IMR-90 (cell line): ENCODE measurements around the gene CDH13. TPM values are rescaled to one million over a fixed set of nuclear protein-coding genes. Genes with fewer than 3 reads are reported as not detected.

Experiments used
- ATAC-seq: fragments of 200-7000 bp; cut with Tn5 transposase; 2 replicates; pipeline ENCODE4 v1.9.1; 2020; ENCODE audit warnings: low read depth, mild to moderate bottlenecking, moderate library complexity
- BruUV-seq: library from RNA; stranded (reverse); fragments of 400-500 nt; replicated peaks from 2 replicates; lab custom pipeline; 2021; lab: Mats Ljungman, UMichigan
- CTCF ChIA-PET: fragments of 300-600 bp; formaldehyde crosslinking; extraction: SDS; loops from one replicate; lab custom pipeline; 2021; ENCODE audit warnings: antibody characterized with exemption; lab: Yijun Ruan, JAX
- POLR2A ChIA-PET: fragments of 300-600 bp; sonication (Branson Sonifier 250); formaldehyde crosslinking; loops from one replicate; lab custom pipeline; 2022; ENCODE audit warnings: antibody characterized with exemption; ENCODE audit not compliant: unreplicated experiment; lab: Charles Lee
- DNase-seq: peaks from one replicate; pipeline ENCODE4 v3.0.0; 2013
- H2AFZ ChIP-seq: replicated peaks from 2 replicates; pipeline ENCODE3; 2013; ENCODE audit warnings: low read length, mild to moderate bottlenecking; ENCODE audit not compliant: poor library complexity
- H2AK5ac ChIP-seq: 2 replicates; pipeline ENCODE4 v1.6.1; 2013; ENCODE audit warnings: low read depth, low read length, inconsistent platforms
- H2AK9ac ChIP-seq: replicated peaks from 2 replicates; pipeline ENCODE3; 2013; ENCODE audit warnings: mild to moderate bottlenecking, low read depth, low read length, moderate library complexity; ENCODE audit not compliant: poor library complexity
- H2BK120ac ChIP-seq: 2 replicates; pipeline ENCODE4 v1.6.1; 2013; ENCODE audit warnings: low read depth, low read length, inconsistent platforms
- H2BK15ac ChIP-seq: 3 replicates; pipeline ENCODE4 v1.6.1; 2013; ENCODE audit warnings: low read depth, low read length, inconsistent platforms
- H2BK20ac ChIP-seq: 2 replicates; pipeline ENCODE4 v1.6.1; 2013; ENCODE audit warnings: low read depth, mild to moderate bottlenecking, inconsistent platforms, low read length, moderate library complexity
- H2BK5ac ChIP-seq: 2 replicates; pipeline ENCODE4 v1.6.1; 2013; ENCODE audit warnings: mild to moderate bottlenecking, low read depth, low read length, inconsistent platforms; ENCODE audit not compliant: poor library complexity, severe bottlenecking
- H3K14ac ChIP-seq: replicated peaks from 2 replicates; pipeline ENCODE4 v1.6.1; 2013; ENCODE audit warnings: low read depth, low read length, inconsistent platforms
- H3K18ac ChIP-seq: 2 replicates; pipeline ENCODE4 v1.6.1; 2013; ENCODE audit warnings: low read depth, low read length, control low read depth
- H3K23ac ChIP-seq: 2 replicates; pipeline ENCODE4 v1.6.1; 2013; ENCODE audit warnings: low read depth, low read length, inconsistent platforms
- H3K27ac ChIP-seq: 2 replicates; pipeline ENCODE4 v1.5.1; 2013; ENCODE audit warnings: mild to moderate bottlenecking, control low read depth, low read length; ENCODE audit not compliant: insufficient read depth
- H3K27me3 ChIP-seq: 2 replicates; pipeline ENCODE4 v1.6.1; 2013; ENCODE audit warnings: low read length; ENCODE audit not compliant: control insufficient read depth, insufficient read depth
- H3K36me3 ChIP-seq: 2 replicates; pipeline ENCODE4 v1.6.1; 2013; ENCODE audit warnings: low read length, mixed read lengths; ENCODE audit not compliant: control insufficient read depth, insufficient read depth
- H3K4ac ChIP-seq: 2 replicates; pipeline ENCODE4 v1.6.1; 2013; ENCODE audit warnings: low read depth, low read length, inconsistent platforms
- H3K4me1 ChIP-seq: 2 replicates; pipeline ENCODE4 v1.6.1; 2013; ENCODE audit warnings: low read length, mixed read lengths; ENCODE audit not compliant: control insufficient read depth, insufficient read depth
- H3K4me2 ChIP-seq: 2 replicates; pipeline ENCODE4 v1.6.1; 2013; ENCODE audit warnings: low read depth, mild to moderate bottlenecking, control low read depth, low read length, moderate library complexity
- H3K4me3 ChIP-seq: 2 replicates; pipeline ENCODE4 v1.5.1; 2013; ENCODE audit warnings: low read depth, mild to moderate bottlenecking, control low read depth, low read length, moderate library complexity; ENCODE audit not compliant: insufficient read depth
- H3K56ac ChIP-seq: 2 replicates; pipeline ENCODE4 v1.6.1; 2013; ENCODE audit warnings: low read length, inconsistent platforms; ENCODE audit not compliant: insufficient read depth; ENCODE audit errors: extremely low read depth
- H3K79me1 ChIP-seq, 2 experiments: 2 replicates each; pipeline ENCODE4 v1.6.1; 2013; ENCODE audit warnings: low read length in 2 of 2, inconsistent platforms in 1 of 2, low read depth in 1 of 2
- H3K9ac ChIP-seq: 2 replicates; pipeline ENCODE4 v1.6.1; 2013; ENCODE audit warnings: low read depth, low read length, control low read depth
- H3K9me1 ChIP-seq: 2 replicates; pipeline ENCODE4 v1.6.1; 2013; ENCODE audit warnings: low read length, inconsistent platforms; ENCODE audit not compliant: insufficient read depth
- H3K9me3 ChIP-seq: 2 replicates; pipeline ENCODE4 v1.6.1; 2013; ENCODE audit warnings: low read length; ENCODE audit not compliant: control insufficient read depth, insufficient read depth
- H4K20me1 ChIP-seq: 2 replicates; pipeline ENCODE4 v1.6.1; 2013; ENCODE audit warnings: low read length, inconsistent platforms; ENCODE audit not compliant: insufficient read depth
- H4K5ac ChIP-seq: 2 replicates; pipeline ENCODE4 v1.6.1; 2013; ENCODE audit warnings: mild to moderate bottlenecking, low read depth, low read length, control low read depth
- H4K8ac ChIP-seq, 2 experiments: 2 replicates each; pipeline ENCODE4 v1.6.1; 2013; ENCODE audit warnings: low read depth in 2 of 2, low read length in 2 of 2, control low read depth in 1 of 2, inconsistent platforms in 1 of 2
- H4K91ac ChIP-seq: 2 replicates; pipeline ENCODE4 v1.6.1; 2013; ENCODE audit warnings: low read depth, low read length, inconsistent platforms; ENCODE audit not compliant: insufficient read depth
- CEBPB ChIP-seq: IDR thresholded peaks from 2 replicates; pipeline ENCODE4 v1.6.1; 2012; ENCODE audit warnings: low read depth, low read length, improper control_type of control experiment
- CHD1 ChIP-seq: IDR thresholded peaks from 2 replicates; pipeline ENCODE4 v1.6.1; 2012; ENCODE audit warnings: low read depth, low read length, improper control_type of control experiment
- FOS ChIP-seq: fragments of 150-350 bp; IDR thresholded peaks from 2 replicates; pipeline ENCODE4 v1.6.1; 2016; ENCODE audit warnings: low read depth, low read length
- MAFK ChIP-seq: IDR thresholded peaks from 2 replicates; pipeline ENCODE4 v1.6.1; 2012; ENCODE audit warnings: low read depth, low read length, improper control_type of control experiment
- MAZ ChIP-seq: IDR thresholded peaks from 2 replicates; pipeline ENCODE4 v1.6.1; 2012; ENCODE audit warnings: low read depth, mild to moderate bottlenecking, low read length, improper control_type of control experiment, moderate library complexity, borderline replicate concordance
- NFE2L2 ChIP-seq: fragments of 150-350 bp; IDR thresholded peaks from 2 replicates; pipeline ENCODE4 v1.6.1; 2016; ENCODE audit warnings: low read depth, mild to moderate bottlenecking, low read length
- RAD21 ChIP-seq: IDR thresholded peaks from 2 replicates; pipeline ENCODE4 v1.6.1; 2012; ENCODE audit warnings: low read length, improper control_type of control experiment
- RCOR1 ChIP-seq: IDR thresholded peaks from 2 replicates; pipeline ENCODE4 v1.6.1; 2012; ENCODE audit warnings: mild to moderate bottlenecking, low read length, improper control_type of control experiment; ENCODE audit not compliant: insufficient replicate concordance
- RFX5 ChIP-seq: IDR thresholded peaks from 2 replicates; pipeline ENCODE4 v1.8.0; 2012; ENCODE audit warnings: low read depth, mild to moderate bottlenecking, low read length, moderate library complexity
- SMC3 ChIP-seq: fragments of 150-350 bp; IDR thresholded peaks from 2 replicates; pipeline ENCODE4 v1.6.1; 2016; ENCODE audit warnings: low read depth, mild to moderate bottlenecking, antibody characterized with exemption, low read length, moderate library complexity
- USF2 ChIP-seq: fragments of 150-350 bp; IDR thresholded peaks from 2 replicates; pipeline ENCODE4 v1.6.1; 2017; ENCODE audit warnings: mild to moderate bottlenecking, antibody characterized with exemption, low read length, low read depth
- WGBS, 2 experiments: methylation state at CpG; one replicate each; pipeline versions ENCODE4 v1.1.5 to v1.1.7; 2013; ENCODE audit warnings: missing lambda C conversion rate in 2 of 2; ENCODE audit not compliant: insufficient read length in 1 of 2; ENCODE audit errors: extremely low coverage in 2 of 2; 5-methylcytosine and 5-hydroxymethylcytosine counted together
- dilution Hi-C: fragments of 300-500 bp; cut with HindIII; formaldehyde crosslinking; loops from one replicate; pipeline ENCODE4 v1.14.3; 2018; ENCODE audit warnings: low sequenced_read_pairs; ENCODE audit not compliant: unreplicated experiment
- in situ Hi-C: fragments of 300-500 bp; cut with MboI; formaldehyde crosslinking; loops from 3 replicates; pipeline ENCODE4 v1.14.3; 2019; ENCODE audit warnings: low sequenced_read_pairs, inconsistent platforms, mixed read lengths
- intact Hi-C: fragments of 100-400 bp; cut with micrococcal nuclease; formaldehyde crosslinking; loops from 2 replicates; pipeline ENCODE4 v1.10.0; 2022
- polyA plus RNA-seq, 3 experiments: library from polyadenylated mRNA; depleted of rRNA; stranded (reverse); fragments of >200 nt; gene quantifications; 2 replicates each; pipeline ENCODE4 v1.2.3, GENCODE V29; 2012; ENCODE audit warnings: low replicate concordance in 1 of 3
- total RNA-seq: library from RNA; depleted of rRNA; stranded (reverse); fragments of >200 nt; gene quantifications from 2 replicates; pipeline ENCODE4 v1.2.3, GENCODE V29; 2012
- TF ChIP-seq, protein P1 (sequence below): fragments of 150-350 bp; IDR thresholded peaks from 2 replicates; pipeline ENCODE4 v1.6.1; 2016; ENCODE audit warnings: low read depth, mild to moderate bottlenecking, low read length, moderate library complexity, borderline replicate concordance

Gene CDH13
- total and polyA plus RNA-seq, 2 of the 4 experiments (the other 2 are of a cell fraction) = 61.6 to 74.7 TPM

- TF ChIP-seq USF2 (no peak), CHD1 (no peak)
These were observed 922.8 kb downstream of the CDH13 start (continued) for GRCh38 chr16:83549316-83550182.

GRCh38 chr16:83550183-83550569 lies 923.4 kb downstream of the CDH13 start:
- WGBS, 2 experiments = 80% methylated on average over 2 of the region's 4 CpGs; no CpG with 5 or more reads in 1 of the 2 experiments
- no peak overlapping the region for H3K27ac ChIP-seq
- dilution Hi-C loops (no loop called here), in situ Hi-C loops (loop anchor here (10.0 kb wide), 1 partner anchor 65 kb away; no protein-coding TSS in a partner anchor), intact Hi-C loops (no loop called here)
- no peak overlapping the region for H4K8ac ChIP-seq
- H3K4me2 ChIP-seq = no peak overlapping the region
- H2BK15ac ChIP-seq = no peak overlapping the region; the same call in 2 of the 3 replicates
- DNase-seq (no peak), ATAC-seq (no peak)
- H2BK20ac ChIP-seq = 0 out of 2 replicates have a peak overlapping the region, but pooled peaks have one; percentile 20
- H2AFZ ChIP-seq = no peak overlapping the region
- H4K20me1 ChIP-seq = no peaks in the 10 kb centered on the region
- peaks cover 1% of the 10 kb centered on the region; the same call in 1 of the 2 replicates for H3K4me1 ChIP-seq
- no peak overlapping the region for H3K23ac ChIP-seq
- H2AK5ac ChIP-seq = no peak overlapping the region
- H3K36me3 ChIP-seq = no peaks in the 10 kb centered on the region
- H3K9me1 ChIP-seq = 0 out of 2 replicates have a peak, but pooled peaks cover 4% of the 10 kb centered on the region
- H3K14ac ChIP-seq = no peak overlapping the region
- CTCF ChIA-PET = no interaction called here
- no peak overlapping the region for H3K9ac ChIP-seq
- POLR2A ChIA-PET = no interaction called here
- BruUV-seq = no TSS peak
- no peaks in the 10 kb centered on the region for H3K9me3 ChIP-seq
- peak overlapping the region; percentile 11; the same call in 1 of the 2 replicates for H2BK120ac ChIP-seq
- no peak overlapping the region for H4K5ac ChIP-seq
- H3K4me3 ChIP-seq = no peak overlapping the region
- no peak overlapping the region for H4K91ac ChIP-seq
- no peaks in the 10 kb centered on the region for H3K79me1 ChIP-seq
- no peak overlapping the region for H3K18ac ChIP-seq
- no peak overlapping the region for H2BK5ac ChIP-seq
- no peak overlapping the region for H3K56ac ChIP-seq
- H2AK9ac ChIP-seq = no peak overlapping the region
- peak overlapping the region; percentile 9; the same call in 1 of the 2 replicates for H3K4ac ChIP-seq
- no peaks in the 10 kb centered on the region for H3K27me3 ChIP-seq
- TF ChIP-seq NFE2L2 (no peak), RFX5 (no peak), RAD21 (no peak), MAZ (no peak), CHD1 (no peak), RCOR1 (no peak), SMC3 (no peak), USF2 (no peak), FOS (no peak), MAFK (no peak), CEBPB (no peak)
- TF ChIP-seq, protein P1, sequence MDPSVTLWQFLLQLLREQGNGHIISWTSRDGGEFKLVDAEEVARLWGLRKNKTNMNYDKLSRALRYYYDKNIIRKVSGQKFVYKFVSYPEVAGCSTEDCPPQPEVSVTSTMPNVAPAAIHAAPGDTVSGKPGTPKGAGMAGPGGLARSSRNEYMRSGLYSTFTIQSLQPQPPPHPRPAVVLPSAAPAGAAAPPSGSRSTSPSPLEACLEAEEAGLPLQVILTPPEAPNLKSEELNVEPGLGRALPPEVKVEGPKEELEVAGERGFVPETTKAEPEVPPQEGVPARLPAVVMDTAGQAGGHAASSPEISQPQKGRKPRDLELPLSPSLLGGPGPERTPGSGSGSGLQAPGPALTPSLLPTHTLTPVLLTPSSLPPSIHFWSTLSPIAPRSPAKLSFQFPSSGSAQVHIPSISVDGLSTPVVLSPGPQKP = no peak
